Measurements from ENCODE around the gene CNTN6. TPM values are rescaled to one million over a fixed set of nuclear protein-coding genes. Genes with fewer than 3 reads are reported as not detected.

Gene CNTN6
- total RNA-seq, 1 experiment from 2014 or later: not detected

GRCh38 chr3:1356101-1356500 is 263.3 kb downstream of the CNTN6 start:
- ChIA-PET POLR2A (no interaction called here), CTCF (no interaction called here), RAD21 (ENCODE audit: low non-redundant PET in 1 of 2, low total read pairs in 2 of 2, uncharacterized antibody in 2 of 2, unreplicated experiment in 2 of 2) (no interaction called here)

More at GRCh38 chr3:1356101-1356500, 263.3 kb downstream of the CNTN6 start:
- H3K27me3 ChIP-seq (ENCODE audit: insufficient read depth, low read length): no peaks in the 10 kb centered on the region
- ATAC-seq (no peak), DNase-seq (ENCODE audit: low read depth, low spot score) (no peak)
- H3K9me2 ChIP-seq (ENCODE audit: insufficient read depth): no peaks in the 10 kb centered on the region
- no peaks in the 10 kb centered on the region for H3K4me1 ChIP-seq (ENCODE audit: control insufficient read depth in 1 of 2, insufficient read depth in 2 of 2, low read length in 2 of 2)
- H3K27ac ChIP-seq (ENCODE audit: low read depth, low read length): no peak overlapping the region
- no peak overlapping the region for H3K9ac ChIP-seq (ENCODE audit: low read length)
- no peaks in the 10 kb centered on the region for H3K36me3 ChIP-seq (ENCODE audit: control insufficient read depth in 1 of 2, insufficient read depth in 2 of 2, low read length in 2 of 2)
- H3K4me3 ChIP-seq (replicated peaks in 1 of 2; ENCODE audit: low read depth in 1 of 2, low read length in 2 of 2): no peak overlapping the region
- H3K9me3 ChIP-seq (ENCODE audit: control insufficient read depth in 1 of 2, insufficient read depth in 1 of 2, low read depth in 1 of 2, low read length in 2 of 2): peaks cover 9 to 11% of the 10 kb centered on the region in 2 experiments; a peak in 3 of 4 replicates
- H3K79me2 ChIP-seq (ENCODE audit: insufficient read depth, low read length): no peaks in the 10 kb centered on the region
- BruUV-seq (replicated peaks): no TSS peak
- intact Hi-C loops (cut with micrococcal nuclease): no loop called here
- no peak for TF ChIP-seq REST (IDR thresholded peaks at IDR 0.05; ENCODE audit: low read depth)
- H2AFZ ChIP-seq (ENCODE audit: low read depth, low read length, poor library complexity, severe bottlenecking): no peak overlapping the region
- no peak overlapping the region for H3K4me2 ChIP-seq (ENCODE audit: low read length)
- no peaks in the 10 kb centered on the region for H4K20me1 ChIP-seq (ENCODE audit: insufficient read depth)

Measured in HCT116 (cell line).